NCI-H2227 treated with DMSO at 0.1 percent for 48 hours (cell line): ENCODE data around the gene TET3.
"Not testable (repeated sequence)": the region's sequence is repeated elsewhere in the genome, so short reads cannot be mapped to it uniquely, and the experiment has no call there.

Experiments used
- DNase-seq: peaks from one replicate; lab custom pipeline; 2025; lab: John Stamatoyannopoulos, UW

The TET3 gene

DNA sequence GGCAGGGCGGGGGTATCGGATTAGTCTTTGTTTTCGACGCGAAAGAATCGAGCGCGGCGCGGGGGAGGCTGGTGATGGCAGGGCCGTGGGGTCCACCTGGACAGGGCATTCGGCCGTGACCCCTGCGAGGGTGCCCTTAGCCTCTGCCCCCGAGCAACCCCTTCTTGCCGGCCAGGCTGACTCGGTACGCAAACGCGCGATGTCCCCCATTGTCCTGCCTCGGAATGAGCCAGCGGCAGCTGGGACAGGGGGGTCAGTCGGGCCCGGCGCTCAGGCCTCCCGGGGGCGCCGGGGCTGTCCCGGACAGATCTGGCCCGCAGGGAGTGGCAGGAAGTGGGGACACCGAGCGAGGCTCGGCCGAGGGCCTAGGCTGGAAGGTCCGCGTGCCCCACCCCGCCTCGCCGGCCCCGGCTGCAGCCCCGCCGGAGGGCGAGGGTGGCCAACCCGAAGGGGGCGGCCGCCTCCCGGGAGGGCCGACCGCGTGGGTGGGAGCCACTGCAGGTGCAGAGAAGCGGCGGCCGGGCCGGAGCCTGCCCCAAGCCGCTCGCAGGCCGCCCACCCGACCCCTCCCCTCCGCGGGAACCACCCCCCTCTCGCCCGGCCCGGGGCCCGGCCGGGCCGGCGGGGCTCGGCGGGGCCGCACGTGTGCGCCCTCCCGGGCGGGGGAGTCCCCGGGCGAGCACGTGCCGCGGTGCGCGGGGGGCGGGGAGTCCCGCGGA is at the start of gene TET3:
Gene TET3 (plus strand): TSS at position 708 of the 719 bp plus-strand sequence. CDS start 1,494 bp downstream, outside the sequence.
- DNase-seq: no peak

DNA sequence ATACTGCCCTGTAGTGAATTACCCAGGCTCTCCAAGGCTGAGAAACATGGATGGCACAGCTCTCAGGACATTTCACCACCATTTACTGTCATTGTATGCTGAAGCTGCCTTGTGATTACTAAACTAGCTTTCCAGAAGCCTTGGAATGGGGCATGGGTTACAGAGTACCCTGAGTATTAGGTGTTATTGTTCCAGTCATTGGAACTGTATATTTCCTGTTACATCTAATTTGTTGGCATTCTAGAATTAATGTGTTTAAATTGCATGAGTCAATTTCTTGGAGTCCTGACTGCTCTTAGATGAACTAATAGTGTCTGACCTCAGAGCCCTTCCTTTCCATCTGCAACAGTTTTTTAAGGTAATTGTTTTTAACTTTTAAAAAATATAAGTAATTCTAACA is 49.1 kb upstream of the TET3 start:
- no peak for DNase-seq

DNA sequence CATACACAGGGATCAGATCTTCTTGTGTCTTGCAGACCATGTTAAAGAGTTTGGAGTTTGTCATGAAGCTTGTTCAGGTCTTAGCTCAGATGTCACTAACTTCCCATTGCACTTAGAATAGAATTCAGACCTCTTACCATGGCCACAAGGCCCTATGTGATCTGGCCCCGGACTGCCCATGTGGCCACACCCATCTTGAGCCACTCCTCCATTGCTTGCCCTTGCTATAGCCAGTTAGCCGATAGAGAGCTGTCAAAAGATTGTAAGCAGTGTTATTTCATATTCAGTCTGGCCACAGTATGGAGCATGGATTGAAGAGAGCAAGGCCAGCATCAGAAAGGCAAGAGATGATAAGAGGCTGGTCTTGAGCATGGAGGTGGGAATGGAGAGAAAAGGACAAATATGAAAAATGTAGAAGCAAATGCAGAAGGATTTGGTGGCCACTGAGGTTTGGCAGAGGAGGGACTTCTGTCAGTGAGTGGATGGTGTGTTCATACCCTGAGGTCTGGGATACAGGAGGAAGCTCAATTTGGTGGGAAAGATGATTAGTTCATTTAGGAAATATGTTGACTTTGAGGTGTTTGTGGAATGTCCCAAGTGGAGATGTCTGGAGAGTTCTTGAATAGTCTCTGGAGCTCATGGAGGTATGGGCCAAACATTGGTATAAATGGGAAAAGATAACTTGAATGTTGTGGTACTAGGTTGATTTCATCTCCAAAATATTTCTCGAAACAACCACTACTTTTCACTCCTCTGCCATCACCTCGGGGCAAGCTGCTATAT is 47.4 kb upstream of the TET3 start:
- no peak for DNase-seq

DNA sequence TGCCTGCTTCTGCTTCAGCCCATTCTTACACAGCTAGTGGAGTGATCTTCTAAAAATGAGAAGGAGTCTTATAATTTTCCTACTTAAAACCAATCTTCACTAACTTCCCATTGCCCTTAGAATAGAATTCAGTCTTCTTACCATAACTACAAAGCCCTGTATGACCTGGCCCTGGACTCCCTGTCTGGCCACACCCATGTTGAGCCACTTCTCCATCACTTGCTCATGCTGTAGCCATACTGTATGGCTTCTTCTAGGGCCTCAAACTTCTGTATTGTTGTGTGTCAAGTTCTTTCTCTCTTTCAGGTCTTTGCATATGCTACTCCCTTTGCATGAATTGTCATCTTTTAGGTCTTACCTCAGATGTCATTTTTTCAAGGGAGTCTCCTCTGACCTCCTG is 46.8 kb upstream of the TET3 start:
- no peak for DNase-seq

DNA sequence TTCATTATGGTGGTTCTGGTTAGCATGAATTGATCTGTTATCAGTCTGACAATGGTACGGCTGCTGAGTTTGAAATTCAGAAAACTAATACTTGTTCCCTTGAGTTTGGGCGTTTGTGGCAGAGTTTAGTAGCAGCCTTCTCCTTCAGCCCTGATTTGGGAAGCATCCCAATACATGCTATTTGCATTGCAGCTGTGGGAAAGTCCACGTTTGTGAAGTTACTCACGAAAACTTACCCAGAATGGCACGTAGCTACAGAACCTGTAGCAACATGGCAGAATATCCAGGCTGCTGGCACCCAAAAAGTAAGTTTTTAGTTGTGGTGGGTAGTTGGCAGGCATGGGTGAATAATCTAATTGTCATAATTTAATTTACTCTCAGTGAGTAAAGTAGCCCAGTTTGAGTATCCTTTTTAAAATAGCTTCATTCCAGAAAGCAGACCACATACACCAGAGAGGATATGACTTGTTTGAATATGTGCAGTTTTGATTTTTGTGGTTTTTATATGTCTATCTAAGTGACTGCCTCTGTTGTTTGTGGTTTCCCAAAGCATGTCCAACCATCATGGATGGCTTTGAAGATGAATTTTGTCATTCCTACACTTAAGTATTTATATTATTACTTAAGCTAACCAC is 45.9 kb upstream of the TET3 start:
- no peak for DNase-seq

DNA sequence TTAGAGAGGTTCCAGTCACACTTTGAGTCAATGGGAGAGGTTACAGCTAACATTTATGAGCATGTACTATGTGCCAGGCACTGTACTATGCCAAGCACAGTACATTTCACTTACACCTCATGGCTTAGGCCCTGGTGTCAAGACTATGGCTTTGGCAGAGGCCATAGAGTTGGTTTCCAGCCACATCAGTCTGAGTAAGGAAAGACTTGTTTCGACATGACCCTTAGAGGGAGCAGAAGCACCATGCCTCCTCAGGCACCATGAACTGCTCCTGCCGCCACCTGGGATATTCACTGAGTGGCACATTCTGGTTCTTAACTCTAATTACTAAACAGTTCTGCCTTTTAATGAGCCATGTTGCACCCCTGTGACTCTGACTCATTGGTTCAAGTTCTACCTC is 45.3 kb upstream of the TET3 start:
- no peak for DNase-seq

DNA sequence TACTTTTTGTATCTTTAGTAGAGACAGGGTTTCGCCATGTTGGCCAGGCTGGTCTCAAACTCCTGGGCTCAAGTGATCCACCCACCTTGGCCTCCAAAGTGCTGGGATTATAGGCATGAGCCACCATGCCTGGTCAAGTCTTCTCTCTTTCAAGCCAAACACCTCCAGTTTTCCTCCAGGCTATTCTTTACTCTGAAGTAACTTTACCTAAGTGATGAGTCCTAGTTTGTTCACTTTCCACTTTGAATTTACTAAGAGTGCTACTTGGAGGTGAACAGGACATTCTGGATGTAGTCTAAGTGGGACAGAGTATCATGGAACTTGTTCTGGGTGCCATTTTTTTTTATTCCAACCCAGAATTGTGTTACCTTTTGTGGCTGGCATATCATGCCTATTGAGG is 44.6 kb upstream of the TET3 start:
- not testable (repeated sequence) for DNase-seq

DNA sequence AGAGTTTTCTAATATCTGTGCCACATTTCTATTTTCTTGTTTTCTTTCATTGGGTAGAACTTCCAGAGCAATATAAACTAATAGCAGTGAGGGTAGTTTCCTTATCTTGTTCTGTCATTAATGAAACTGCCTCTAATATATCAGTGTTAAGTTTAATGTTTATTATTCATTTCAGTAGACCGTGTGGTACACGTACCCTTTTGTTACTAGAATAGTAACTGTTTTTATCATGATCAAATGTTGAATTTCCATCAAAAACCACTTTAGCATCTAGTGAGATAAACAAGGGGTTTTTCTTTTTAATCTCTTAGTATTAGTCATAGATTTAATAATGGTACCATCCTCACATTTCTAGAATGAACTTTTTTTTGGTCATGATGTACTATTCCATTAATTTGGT is 42.0 kb upstream of the TET3 start:
- DNase-seq: no peak

DNA sequence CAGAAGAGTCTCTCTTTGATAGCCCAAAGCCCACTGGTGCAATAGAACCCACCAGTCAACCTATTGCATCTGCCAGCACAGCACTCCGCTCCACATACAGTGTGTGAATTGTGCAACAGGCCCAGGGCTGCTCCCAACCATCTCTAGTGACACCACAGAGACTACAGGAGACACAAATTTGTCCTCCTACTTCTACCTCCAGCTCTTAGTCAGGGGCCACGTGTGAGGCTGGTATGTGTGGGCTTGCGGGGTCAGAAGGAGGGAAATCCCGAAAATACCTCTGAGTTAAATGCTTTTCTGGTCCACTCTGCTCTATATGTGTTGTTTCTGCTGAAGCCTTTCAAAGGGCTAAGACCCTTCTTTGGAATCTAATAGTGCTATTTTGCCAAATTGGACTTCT is 40.0 kb upstream of the TET3 start:
- no peak for DNase-seq

DNA sequence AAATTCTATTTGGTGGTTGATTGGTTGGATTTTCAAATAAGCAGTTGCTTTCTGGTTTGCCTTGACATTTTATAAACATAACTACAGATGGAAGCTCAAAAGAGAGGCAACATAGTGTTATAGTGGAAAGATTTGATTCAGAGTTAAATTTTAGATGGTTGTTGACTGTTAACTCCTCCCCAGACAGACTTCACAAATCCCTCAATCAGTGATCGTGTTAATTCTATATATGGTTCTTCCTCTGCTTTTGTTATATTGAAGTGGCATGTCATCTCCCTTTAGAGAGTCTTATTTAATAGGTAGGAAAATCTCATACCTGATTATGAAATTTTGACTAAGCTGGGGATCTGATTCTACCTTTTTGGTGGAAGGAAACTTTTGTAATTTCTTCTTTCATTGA is 38.5 kb upstream of the TET3 start:
- DNase-seq: no peak

DNA sequence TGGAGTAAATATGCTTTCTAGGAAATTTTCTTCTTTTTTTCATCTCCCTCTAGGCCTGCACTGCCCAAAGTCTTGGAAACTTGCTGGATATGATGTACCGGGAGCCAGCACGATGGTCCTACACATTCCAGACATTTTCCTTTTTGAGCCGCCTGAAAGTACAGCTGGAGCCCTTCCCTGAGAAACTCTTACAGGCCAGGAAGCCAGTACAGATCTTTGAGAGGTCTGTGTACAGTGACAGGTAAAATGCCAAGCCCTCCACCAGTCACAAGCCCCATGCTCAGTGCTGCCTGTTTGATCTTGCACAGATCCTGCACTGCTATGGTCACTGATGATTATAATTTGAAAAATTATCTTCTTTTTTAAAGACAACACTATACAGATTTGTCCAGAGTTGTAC is 38.0 kb upstream of the TET3 start:
- DNase-seq: no peak

DNA sequence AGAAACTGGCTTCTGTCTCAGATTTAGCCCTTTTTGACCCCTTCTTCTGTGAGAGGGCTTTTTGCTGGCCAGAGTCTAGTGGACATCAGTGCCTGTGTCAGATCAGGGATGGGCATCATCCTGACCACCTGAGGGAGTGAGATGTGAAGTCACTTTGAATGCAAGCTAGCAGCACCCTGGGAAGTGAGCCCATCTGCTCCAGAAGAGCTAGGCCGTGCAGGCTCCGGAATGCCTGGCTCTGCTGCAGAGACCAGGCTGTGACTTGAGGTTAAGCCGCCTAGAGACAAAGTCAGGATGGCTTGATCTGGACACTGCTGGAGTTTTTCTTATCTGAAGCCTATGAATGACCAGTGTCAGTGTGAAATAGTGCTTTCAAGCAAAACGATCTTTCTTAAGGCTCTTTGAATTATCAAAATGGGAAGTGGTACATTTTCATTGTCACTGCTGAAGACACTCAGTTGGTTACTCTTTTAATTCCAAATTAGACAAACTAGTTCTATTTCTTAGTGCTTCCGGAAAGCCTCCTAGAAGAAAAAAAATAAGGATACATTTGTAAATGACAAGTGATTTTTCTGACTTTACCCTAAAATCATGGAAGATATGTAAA is 37.2 kb upstream of the TET3 start:
- no peak for DNase-seq

DNA sequence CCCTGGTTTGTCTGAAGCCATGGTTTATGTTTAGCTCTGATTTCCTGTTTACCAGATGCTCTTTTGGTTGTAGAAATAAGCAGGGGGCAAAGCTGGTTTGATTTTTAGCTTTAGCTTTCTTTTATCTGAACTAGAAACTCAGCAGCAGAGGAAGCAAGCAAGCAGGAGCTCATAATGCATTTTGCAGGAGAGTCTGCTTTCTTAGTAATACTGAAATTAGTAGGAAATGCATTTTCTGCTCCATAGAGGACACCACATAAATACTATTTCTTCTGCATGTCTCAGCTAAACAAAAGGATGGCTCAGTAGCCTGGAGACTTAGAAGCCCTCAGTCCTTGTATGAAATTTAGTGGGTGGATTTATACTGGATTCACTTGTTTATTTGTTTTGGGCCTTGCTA is 34.9 kb upstream of the TET3 start:
- no peak for DNase-seq

DNA sequence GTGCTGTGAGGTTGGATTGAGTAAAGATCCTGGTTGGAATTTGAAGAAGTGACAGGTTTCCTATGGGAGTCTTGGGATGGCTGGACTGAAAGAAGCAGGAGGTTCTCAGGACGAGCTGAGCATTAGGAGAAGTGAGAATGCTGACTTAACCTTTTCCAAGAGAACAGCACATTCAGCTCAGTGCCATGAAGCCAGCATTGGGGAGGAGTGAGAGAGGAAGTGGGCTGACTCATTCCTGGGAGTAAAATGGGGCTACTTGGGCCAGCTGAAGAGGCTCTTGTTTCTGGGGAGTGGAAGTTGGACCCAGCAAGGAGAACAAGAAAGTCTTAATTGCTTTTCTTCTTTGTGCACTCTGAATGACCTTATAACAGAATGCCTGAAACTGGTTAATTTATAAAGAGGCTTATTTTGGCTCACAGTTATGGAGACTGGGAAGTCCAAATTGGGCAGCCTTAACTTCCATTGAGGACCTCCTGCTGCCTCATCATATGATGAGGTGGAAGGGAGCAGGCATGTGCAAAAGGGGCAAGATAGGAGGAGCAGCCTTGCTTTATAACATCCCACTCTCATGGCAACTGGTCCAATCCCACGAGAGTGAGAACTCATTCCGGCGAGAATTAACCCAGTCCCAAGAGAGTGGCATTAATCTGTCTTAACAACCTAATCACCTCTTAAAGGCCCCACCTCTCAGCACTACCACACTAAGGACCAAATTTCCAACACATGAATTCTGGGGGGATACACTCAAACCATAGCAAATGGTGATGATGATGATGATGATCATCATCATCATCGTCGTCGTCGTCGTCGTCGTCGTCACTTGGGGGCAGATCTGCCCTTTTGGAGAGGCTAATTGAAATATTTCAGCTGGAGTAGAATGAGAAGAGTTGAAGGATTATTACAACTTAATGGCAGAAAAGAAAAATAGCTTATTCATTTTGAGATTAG is 31.9 kb upstream of the TET3 start:
- DNase-seq: no peak

DNA sequence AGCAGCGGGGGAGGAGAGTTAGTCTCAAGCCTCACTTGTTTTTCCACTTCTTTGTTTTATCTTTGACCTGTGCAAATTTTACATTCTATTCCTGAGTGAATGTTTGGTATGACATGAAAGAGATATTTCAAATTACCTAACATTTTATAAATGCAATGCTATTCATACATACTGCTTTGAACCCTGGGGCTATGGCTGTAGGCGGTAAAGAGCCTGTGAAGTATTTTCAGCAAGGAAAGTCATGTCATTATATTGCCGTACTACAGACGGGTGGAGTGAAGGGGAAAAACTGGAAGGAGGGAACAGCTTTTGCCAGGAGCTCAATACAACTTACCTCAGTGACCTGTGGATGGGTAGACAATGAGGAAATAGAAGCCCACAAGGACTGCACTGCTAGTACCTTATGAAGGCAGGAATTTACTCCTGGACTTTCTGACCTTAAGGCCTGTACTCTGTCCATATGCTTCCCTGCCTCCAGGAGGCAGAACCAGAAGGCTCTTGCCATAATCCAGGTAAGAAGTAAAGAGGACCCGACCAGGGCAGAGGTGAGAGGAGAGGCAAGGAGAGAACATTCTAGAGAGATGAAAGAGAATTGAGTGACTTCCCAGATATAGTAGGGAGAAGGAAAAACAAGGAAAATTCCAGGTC is 28.4 kb upstream of the TET3 start:
- no peak for DNase-seq

DNA sequence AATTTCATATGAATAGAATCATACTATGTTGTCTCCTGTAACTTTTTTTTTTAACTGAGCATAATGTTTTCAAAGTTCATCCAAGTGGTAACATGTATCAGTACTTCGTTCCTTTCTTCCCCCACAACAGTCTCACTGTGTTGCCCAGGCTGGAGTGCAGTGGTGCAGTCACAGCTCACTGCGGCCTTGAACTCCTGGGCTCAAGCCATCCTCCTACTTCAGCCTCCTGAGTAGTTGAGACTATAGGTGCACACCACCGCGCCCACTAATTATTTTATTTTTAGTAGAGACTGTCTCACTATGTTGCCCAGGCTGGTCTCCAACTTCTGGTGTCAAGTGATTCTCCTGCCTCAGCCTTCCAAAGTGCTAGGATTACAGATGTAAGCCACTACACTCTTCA is 23.4 kb upstream of the TET3 start:
- no peak for DNase-seq

DNA sequence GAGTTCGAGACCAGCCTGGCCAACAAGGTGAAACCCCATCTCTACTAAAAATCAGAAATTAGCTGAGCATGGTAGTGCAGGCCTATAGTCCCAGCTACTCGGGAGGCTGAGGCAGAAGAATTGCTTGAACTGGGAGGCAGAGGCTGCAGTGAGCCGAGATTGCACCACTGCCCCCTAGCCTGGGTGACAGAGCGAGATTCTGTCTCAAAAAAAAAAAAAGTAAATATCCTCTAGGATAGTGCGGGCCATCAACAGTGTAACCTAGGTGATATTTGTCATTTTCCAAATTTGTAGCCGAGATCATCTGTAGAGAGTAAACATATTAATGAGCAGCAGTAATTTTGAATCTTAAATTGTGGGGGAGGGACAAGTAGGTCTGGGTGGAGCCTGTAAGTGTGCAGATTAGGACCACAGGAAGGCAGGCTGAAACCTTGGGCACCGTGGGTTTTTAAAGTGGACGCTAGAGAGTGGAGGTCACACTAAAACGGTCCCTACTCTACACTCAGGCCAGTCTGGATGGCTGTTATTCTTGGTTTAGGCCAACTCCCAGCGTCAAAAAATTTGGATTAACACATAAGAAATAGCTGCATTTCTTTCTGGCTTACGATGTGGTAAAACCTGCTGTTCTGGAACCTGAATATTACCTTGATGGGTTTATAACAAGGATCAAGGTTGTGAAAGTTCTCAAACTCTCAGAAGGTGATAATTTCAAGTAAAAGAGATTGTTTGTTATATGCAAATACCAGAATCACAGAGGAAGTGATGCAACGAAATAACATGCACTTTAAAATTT is 22.7 kb upstream of the TET3 start:
- DNase-seq: no peak

DNA sequence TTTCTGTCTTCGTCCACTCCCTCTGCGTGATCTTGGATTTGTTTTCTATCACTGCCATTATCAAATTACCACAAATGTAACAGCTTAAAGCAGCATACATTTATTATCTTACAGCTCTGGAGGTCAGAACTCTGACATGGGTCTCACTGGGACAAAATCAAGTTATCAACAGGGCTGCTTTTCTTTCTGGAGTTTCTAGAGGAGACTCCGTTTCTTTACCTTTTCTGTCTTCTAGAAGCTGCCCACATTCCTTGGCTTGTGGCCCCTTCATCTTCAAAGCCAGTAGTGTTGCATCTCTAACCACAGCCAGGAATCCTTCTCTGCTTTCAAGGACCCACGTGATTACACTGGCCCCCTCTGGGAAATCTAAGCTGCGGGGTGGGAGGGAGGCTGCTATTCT is 21.9 kb upstream of the TET3 start:
- no peak for DNase-seq

DNA sequence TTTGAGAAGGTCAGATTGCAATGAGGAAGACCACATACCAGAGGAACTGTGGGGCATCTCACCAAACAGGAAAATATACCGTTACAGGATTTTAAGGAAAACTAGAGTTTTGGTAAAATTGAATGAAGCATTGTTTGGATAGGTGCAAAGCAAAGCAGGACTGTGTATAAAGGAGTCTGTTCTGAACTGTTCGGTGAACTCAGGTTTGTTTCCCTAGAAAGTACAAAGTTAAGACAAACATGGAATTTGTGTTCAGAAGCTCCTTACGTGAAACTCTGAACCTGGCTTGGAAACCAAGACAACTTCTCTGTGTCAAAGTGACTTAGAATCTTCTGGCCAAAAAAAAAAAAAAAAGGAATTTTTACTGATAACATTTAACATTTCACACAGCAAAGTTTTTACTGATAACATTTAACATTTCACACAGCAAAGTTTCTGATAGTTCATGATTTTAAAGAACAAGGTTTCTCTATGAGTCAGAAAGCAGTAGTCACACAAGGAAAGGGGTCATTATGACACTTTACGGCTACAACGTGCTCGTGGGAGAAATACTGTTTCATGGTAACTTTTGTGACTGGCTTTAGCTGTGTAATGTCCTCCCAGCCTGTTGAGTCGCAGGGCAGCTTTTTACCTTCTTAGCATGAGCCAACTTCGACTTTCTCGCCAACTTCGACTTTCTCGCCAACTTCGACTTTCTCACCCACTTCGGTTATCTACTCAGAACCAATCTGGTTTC is 21.2 kb upstream of the TET3 start:
- DNase-seq: no peak

DNA sequence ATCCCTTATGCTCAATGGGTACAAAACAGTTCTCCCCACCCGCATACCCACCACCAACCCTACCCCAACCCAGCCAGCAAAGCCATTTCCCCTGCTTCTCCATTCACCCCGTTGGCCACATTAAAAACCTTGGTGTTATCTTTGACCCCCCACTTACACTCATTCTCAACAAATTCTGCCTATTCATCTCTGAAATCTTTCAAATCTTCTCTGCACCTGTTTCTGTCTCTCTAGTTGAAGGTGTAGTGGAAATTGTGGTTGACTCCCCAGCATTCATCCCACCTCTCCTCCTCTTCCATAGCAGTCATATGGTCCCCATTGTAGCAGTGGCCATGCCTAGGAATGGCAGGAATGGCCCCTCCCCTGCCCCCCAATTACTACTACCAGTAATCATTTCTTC is 20.5 kb upstream of the TET3 start:
- no peak for DNase-seq
